Cardiac muscle cell (in vitro differentiated cells and primary cell): ENCODE results near the gene TTR. TPM values are rescaled to one million over a fixed set of nuclear protein-coding genes. Genes with fewer than 3 reads are reported as not detected.

ENCODE experiments used
- DNase-seq, 2 donors: peaks; one replicate each; pipeline versions ENCODE4 v3.0.0 to v3.0.0-alpha.2; 2010 to 2017; ENCODE audit warnings: low read depth in 1 of 2, low spot score in 1 of 2
- H3K27ac ChIP-seq: fragments of 200-600 bp; sonication (generic); 2 replicates; pipeline ENCODE4 v1.5.1; 2016
- H3K27me3 ChIP-seq: fragments of 200-600 bp; sonication (generic); 2 replicates; pipeline ENCODE4 v1.6.0; 2016; ENCODE audit warnings: control low read depth
- H3K36me3 ChIP-seq: fragments of 200-600 bp; sonication (generic); 2 replicates; pipeline ENCODE4 v1.5.1; 2016; ENCODE audit warnings: control low read depth
- H3K4me1 ChIP-seq: fragments of 200-600 bp; sonication (generic); 2 replicates; pipeline ENCODE4 v1.8.1; 2017; ENCODE audit warnings: low read depth, mild to moderate bottlenecking, mixed run types
- H3K4me3 ChIP-seq: fragments of 200-600 bp; sonication (generic); 2 replicates; pipeline ENCODE4 v1.5.1; 2016; ENCODE audit warnings: mild to moderate bottlenecking
- H3K9me3 ChIP-seq: fragments of 200-600 bp; sonication (generic); 2 replicates; pipeline ENCODE4 v1.5.1; 2017; ENCODE audit warnings: low read depth, mild to moderate bottlenecking, control low read depth
- CTCF ChIP-seq: IDR thresholded peaks from 2 replicates; pipeline ENCODE4 v1.5.1; 2012; ENCODE audit warnings: low read depth, mild to moderate bottlenecking, low read length
- polyA plus RNA-seq: library from polyadenylated mRNA; unstranded; fragments of >200 nt; fragmentation: Nextera tagmentation; extraction: Ambion mirVana; gene quantifications from 2 replicates; pipeline ENCODE4 v1.2.1, GENCODE V29; 2016
- total RNA-seq: library from RNA; depleted of rRNA; stranded (reverse); fragments of >200 nt; gene quantifications from 2 replicates; pipeline ENCODE4 v1.2.3, GENCODE V29; 2016

Gene TTR
- total and polyA plus RNA-seq, 2 experiments from 2014 or later: 0.98 to 2.7 TPM

- Histone ChIP-seq H3K4me3 (no peak overlapping the region), H3K9me3 (no peaks in the 10 kb centered on the region), H3K27me3 (no peaks in the 10 kb centered on the region), H3K4me1 (no peaks in the 10 kb centered on the region), H3K36me3 (no peaks in the 10 kb centered on the region), H3K27ac (no peak overlapping the region)
- no peak for TF ChIP-seq CTCF
- DNase-seq: no peak
These were observed 34.7 kb downstream of the TTR start for GRCh38 chr18:31626409-31626808.

GRCh38 chr18:31630549-31630948, 38.9 kb downstream of the TTR start:
- no peak overlapping the region for H3K4me3 ChIP-seq
- H3K36me3 ChIP-seq: no peaks in the 10 kb centered on the region
- no peak overlapping the region for H3K27ac ChIP-seq
- H3K4me1 ChIP-seq: no peaks in the 10 kb centered on the region
- no peaks in the 10 kb centered on the region for H3K9me3 ChIP-seq
- DNase-seq: no peak
- no peaks in the 10 kb centered on the region for H3K27me3 ChIP-seq
- TF ChIP-seq CTCF: no peak

GRCh38 chr18:31631526-31631925, 39.8 kb downstream of the TTR start:
- H3K4me3 ChIP-seq: no peak overlapping the region
- H3K36me3 ChIP-seq: no peaks in the 10 kb centered on the region
- no peak for TF ChIP-seq CTCF
- no peaks in the 10 kb centered on the region for H3K27me3 ChIP-seq
- H3K27ac ChIP-seq: no peak overlapping the region
- DNase-seq: no peak
- H3K9me3 ChIP-seq: no peaks in the 10 kb centered on the region
- H3K4me1 ChIP-seq: no peaks in the 10 kb centered on the region

GRCh38 chr18:31632356-31632755, 40.7 kb downstream of the TTR start:
- H3K36me3 ChIP-seq: no peaks in the 10 kb centered on the region
- no peaks in the 10 kb centered on the region for H3K4me1 ChIP-seq
- no peaks in the 10 kb centered on the region for H3K9me3 ChIP-seq
- no peak overlapping the region for H3K27ac ChIP-seq
- H3K27me3 ChIP-seq: no peaks in the 10 kb centered on the region
- no peak for DNase-seq
- TF ChIP-seq CTCF: no peak
- H3K4me3 ChIP-seq: no peak overlapping the region

- no peak for DNase-seq
- H3K4me1 ChIP-seq: no peaks in the 10 kb centered on the region
- no peak overlapping the region for H3K27ac ChIP-seq
- H3K9me3 ChIP-seq: no peaks in the 10 kb centered on the region
- no peak overlapping the region for H3K4me3 ChIP-seq
- no peaks in the 10 kb centered on the region for H3K27me3 ChIP-seq
- TF ChIP-seq CTCF: no peak
- H3K36me3 ChIP-seq: no peaks in the 10 kb centered on the region
These were observed 42.0 kb downstream of the TTR start for GRCh38 chr18:31633392-31634330.
